NCI-H146 treated with DMSO at 0.1 percent for 48 hours (cell line): ENCODE measurements around the gene SERPINI1.
A peak's percentile ranks its signal among the peaks of the same experiment; 100 is the strongest.

Experiments used
- DNase-seq: peaks from one replicate; lab custom pipeline; 2025; ENCODE audit not compliant: unreplicated experiment; lab: John Stamatoyannopoulos, UW

Gene SERPINI1

GRCh38 chr3:167735233-167736138, at the start of gene SERPINI1:
SERPINI1 (plus strand) TSS chr3:167735721; CDS start chr3:167789129, 53,408 bp downstream.
- peak; percentile 99 for DNase-seq

- no peak for DNase-seq
These were observed 44.2 kb upstream of the SERPINI1 start for GRCh38 chr3:167691366-167691765.

GRCh38 chr3:167694121-167694520, 41.4 kb upstream of the SERPINI1 start:
- no peak for DNase-seq

- no peak for DNase-seq
These were observed 35.5 kb upstream of the SERPINI1 start for GRCh38 chr3:167700046-167700445.

GRCh38 chr3:167700926-167701325, 34.6 kb upstream of the SERPINI1 start:
- DNase-seq: no peak

- no peak for DNase-seq
These were observed 29.7 kb upstream of the SERPINI1 start for GRCh38 chr3:167705840-167706239.

- DNase-seq: no peak
These were observed 25.8 kb upstream of the SERPINI1 start for GRCh38 chr3:167709690-167710089.

GRCh38 chr3:167710552-167710951, 25.0 kb upstream of the SERPINI1 start:
- no peak for DNase-seq

- no peak for DNase-seq
These were observed 24.1 kb upstream of the SERPINI1 start for GRCh38 chr3:167711439-167711838.

GRCh38 chr3:167712445-167712844, 23.1 kb upstream of the SERPINI1 start:
- DNase-seq: no peak

- no peak for DNase-seq
These were observed 20.6 kb upstream of the SERPINI1 start for GRCh38 chr3:167714871-167715270.

GRCh38 chr3:167716920-167717319, 18.6 kb upstream of the SERPINI1 start:
- DNase-seq: no peak

GRCh38 chr3:167718582-167718981, 16.9 kb upstream of the SERPINI1 start:
- DNase-seq: no peak

GRCh38 chr3:167723025-167723512, 12.5 kb upstream of the SERPINI1 start:
- no peak for DNase-seq

- no peak for DNase-seq
These were observed 11.6 kb upstream of the SERPINI1 start for GRCh38 chr3:167723872-167724271.

- no peak for DNase-seq
These were observed 7.3 kb upstream of the SERPINI1 start for GRCh38 chr3:167728176-167728575.

GRCh38 chr3:167728632-167729323, 6.7 kb upstream of the SERPINI1 start:
- no peak for DNase-seq

GRCh38 chr3:167729591-167729990, 5.9 kb upstream of the SERPINI1 start:
- DNase-seq: no peak

- DNase-seq: no peak
These were observed 4.1 kb upstream of the SERPINI1 start for GRCh38 chr3:167731393-167731792.

GRCh38 chr3:167732313-167733065, 3.0 kb upstream of the SERPINI1 start:
- DNase-seq: no peak

- no peak for DNase-seq
These were observed 1.5 kb upstream of the SERPINI1 start for GRCh38 chr3:167733961-167734497.
